Activated naive CD8-positive, alpha-beta T cell treated with anti-CD3 and anti-CD28 coated beads, Interleukin-2, amount 50 U/mL, for 16 hours (primary cell): ENCODE data around the gene PTPRN2.
"Not testable (repeated sequence)": the region's sequence is repeated elsewhere in the genome, so short reads cannot be mapped to it uniquely, and the experiment has no call there.

ENCODE experiments used
- DNase-seq: peaks from one replicate; pipeline ENCODE4 v3.0.0-alpha.2; 2020; ENCODE audit warnings: low read depth, low spot score

Gene PTPRN2

DNA sequence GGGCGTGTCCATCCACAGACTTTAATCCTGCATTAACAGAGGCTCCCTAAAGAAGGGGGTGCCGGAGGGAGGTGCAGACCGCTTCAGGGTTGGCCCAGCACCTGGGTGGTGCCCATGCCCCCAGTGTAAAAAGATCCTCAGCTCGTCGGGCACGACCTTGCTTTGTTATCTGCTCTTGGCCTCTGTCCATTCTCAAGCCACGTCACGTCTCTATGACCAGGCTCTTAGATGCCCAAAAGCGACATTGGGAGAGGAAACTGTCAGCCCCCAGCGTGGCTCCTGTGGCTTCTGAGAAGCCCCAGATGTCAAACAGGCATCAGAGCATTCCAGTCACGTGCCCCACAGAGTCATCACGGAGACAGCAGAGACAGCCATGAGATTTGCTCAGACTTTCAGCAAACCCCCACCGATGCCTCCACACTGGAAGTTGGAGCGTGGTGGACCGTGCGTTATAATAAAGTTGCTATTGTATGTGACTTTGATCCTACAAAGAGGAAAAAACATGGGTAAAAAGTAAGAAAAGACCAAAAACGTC lies 55.5 kb downstream of the PTPRN2 start:
- DNase-seq: no peak

DNA sequence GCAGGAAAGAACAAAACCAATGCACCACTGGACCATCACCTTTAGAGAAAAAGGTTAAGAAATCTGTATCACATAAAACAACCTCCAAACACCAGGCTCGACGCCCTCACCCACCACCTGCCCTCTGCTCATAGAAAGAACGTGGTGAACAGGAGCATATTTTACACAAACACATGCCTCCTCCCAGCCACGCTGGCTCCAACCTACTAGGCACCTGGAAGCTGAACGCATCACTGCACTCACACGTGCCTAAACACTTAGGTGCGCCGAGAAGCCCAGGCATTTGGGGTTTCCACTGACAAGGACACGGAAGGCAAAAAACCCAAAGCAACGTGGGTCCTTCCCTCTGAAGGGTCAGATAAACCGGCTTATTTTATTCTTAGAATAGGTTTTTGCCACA lies 56.0 kb downstream of the PTPRN2 start:
- no peak for DNase-seq

DNA sequence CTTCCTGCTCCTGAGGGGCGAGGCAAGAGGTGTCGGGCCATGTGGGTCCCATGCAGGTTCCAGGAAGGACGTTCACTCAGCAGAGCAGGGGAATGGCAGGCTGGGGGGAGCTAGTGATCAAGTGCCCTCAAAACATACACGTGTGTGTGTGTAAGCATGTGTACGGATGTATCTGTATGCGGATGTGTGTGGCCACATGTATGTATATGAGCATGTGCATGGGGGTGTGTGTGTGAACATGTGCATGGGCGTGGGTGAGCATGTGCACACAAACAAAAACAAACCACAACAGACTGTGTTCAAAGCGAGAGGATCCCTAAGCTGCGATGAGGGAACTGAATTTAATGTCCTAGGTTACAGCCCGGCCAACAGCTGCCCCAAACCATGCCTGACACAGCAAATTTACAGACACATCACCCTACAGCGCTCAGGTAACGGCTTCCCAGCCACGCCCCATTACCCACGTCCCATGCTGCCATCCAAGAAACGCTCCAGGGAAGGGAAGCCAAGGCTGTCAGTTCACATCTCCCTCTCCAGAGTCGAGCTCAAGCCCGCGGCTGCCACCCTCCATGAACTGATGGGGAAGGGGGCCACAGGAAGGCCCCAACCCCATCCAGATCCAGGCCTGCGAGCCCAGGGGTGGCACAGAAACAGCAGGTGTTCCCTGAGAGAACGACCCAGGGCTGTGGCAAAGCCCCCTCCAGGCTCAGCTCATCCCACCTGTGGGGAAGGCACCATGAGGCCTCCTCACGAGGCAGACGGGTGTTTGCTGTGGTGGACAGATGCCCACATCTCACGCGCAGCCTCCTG lies 56.6 kb downstream of the PTPRN2 start:
- no peak for DNase-seq

DNA sequence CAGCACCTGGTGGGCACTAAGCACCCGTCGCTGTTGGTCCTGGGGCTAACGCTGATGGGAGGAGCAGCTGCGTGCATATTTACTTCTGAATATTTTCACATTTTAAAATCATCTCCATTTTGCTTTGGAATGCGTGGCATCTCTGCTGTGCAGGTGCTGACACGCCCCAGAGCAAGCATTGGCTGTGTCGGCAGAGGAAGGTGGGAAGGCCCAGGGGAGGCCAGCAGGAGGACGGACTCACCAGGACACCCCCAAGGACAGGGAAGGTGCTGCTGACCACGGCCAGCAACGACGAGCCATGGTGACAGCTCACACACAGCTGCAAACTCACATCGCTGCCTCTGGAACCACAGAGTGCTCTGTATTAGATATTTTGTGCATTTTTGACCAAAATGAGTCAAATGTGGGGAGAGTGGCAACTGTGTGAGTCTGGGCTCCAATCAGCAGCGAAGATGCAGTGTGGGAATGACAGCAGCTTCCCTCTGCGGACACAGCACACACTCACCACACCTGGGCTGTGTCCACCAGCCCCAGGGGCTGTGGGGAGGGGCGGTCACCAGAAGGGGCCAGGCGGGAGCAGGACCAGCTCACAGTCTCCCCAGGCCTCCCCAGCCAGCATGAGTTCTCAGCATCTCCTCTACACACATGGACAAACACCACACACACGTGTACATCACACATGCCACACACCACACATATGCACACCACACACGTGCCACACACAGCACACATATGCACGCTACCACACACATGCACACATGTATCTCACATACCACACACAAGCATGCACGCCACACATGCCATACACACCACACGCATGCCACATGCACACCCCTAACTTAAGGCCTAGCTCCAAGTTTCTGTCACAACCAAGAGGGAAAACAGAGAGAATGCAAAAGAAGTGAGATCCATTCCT lies 58.2 kb downstream of the PTPRN2 start:
- DNase-seq: no peak

DNA sequence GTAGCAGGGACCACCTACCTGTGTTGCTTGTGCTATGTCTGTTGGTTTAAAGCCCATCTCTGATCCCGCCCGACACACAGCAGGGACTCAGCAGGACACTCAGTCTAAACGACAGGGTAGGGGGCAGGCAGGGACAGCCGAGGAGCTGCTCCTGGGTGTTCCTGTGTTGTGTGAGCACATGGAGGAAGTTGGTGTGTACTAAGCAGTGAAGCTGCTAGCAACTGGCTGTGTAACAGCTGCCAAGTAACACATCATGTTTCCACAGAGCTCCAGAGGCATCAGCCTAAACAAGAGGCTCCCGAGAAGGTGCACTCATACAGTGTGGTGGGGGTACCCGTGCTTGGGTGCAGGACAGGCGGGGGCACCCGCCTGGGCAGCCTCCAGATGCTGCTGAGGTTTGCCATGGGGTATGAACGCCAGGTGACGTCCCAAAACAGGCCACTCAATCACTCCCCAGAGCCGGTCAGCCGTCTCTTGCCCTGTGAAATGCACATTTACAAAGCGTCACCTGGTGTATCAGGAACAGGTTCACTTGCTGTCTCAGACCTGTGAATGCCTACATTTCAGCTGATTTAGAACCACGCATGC lies 59.6 kb downstream of the PTPRN2 start:
- DNase-seq: no peak

DNA sequence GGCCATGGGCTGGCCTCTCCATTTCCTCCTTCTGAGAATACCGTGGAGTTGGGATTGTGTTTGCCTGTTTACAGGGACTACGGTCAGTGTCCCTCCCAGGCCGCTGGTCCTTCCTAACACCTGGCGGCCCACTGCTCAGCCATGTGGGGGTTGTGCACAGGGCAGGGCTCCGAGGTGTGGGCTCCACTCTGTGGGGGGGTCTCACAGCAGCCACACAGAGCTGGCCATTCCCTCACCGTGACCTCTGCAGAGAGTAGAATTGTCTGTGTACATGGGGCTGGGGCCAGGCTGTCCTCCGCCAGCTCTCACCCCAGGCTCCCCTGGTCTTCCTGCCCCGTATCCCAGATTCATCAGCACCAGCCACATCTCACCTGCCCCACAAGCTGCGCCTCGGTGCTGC lies 60.1 kb downstream of the PTPRN2 start:
- DNase-seq: no peak

DNA sequence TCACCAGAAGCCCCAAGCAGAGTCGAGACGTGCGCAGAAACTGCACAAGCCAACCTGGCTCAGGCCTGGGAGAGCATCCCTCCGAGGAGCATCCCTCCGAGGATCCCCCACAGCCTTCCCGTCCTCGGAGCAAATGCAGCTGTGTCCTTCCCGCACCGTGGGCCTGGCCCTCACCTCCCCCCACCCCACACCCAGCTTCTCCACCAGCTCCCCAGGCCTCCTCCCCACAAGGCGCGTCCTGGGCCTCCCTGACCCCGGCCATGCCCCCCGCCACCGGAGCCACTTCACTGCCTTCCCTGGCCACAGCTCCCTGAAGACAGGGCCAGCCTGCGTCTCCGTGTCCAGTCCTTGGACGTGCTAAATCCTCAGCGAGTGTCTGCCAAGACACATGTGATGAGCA lies 60.6 kb downstream of the PTPRN2 start:
- no peak for DNase-seq

DNA sequence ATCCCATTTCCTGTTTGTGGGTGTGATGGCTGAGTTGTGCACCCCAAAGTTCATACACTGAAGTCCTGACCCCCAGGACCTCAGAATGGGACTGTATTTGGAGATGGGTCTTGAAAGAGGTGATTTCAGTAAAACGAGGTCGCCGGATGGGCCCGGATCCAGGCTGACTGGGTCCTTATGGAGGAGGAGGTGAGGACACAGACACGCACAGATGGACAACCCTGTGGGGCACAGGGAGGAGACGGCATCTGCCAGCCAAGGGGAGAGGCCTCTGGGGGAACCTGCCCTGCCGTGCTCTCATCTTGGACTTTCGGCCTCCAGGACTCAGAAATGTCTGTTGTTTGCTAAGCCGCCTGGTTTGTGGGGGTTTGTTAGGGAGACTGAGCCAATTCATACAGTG lies 61.1 kb downstream of the PTPRN2 start:
- no peak for DNase-seq

DNA sequence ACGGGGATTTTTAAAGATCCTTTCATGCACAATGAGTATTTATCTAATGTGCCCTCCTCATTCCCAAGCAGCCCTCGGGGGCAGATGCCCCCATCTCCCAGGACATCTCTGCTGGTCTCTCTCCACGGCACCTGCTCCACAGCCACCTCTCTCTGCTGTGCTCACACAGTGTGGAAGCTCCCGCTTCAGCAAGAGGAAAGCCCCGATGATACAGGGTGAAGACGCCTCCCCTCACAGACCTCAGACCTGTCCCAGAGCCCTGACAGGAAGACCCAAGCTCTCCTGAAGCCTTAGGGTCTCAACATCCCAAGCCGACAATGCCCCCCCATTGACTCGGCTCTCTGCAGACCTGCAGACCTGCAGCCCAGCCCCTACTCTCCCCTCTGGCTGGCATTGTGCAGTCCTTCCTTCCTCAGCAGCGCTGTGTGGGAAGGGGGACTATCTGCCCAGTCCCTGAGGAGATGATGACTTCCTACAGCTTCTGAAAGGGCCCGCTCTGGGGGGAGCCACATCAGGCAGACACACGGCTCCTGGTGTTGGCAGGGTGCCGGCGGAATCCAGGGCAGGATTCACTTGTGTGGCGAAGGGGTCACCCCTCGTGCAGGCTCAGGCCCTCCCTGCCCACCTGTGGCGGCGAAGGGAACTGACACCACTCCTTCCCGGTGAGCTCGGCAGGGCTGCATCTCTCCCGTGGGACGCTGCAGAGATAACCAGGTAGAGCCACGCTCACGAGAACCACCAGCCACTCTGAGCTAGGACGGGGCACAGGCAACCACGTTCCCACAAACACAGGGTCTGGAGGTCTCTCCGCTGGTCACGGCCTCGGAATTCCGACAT lies 61.8 kb downstream of the PTPRN2 start:
- DNase-seq: no peak

DNA sequence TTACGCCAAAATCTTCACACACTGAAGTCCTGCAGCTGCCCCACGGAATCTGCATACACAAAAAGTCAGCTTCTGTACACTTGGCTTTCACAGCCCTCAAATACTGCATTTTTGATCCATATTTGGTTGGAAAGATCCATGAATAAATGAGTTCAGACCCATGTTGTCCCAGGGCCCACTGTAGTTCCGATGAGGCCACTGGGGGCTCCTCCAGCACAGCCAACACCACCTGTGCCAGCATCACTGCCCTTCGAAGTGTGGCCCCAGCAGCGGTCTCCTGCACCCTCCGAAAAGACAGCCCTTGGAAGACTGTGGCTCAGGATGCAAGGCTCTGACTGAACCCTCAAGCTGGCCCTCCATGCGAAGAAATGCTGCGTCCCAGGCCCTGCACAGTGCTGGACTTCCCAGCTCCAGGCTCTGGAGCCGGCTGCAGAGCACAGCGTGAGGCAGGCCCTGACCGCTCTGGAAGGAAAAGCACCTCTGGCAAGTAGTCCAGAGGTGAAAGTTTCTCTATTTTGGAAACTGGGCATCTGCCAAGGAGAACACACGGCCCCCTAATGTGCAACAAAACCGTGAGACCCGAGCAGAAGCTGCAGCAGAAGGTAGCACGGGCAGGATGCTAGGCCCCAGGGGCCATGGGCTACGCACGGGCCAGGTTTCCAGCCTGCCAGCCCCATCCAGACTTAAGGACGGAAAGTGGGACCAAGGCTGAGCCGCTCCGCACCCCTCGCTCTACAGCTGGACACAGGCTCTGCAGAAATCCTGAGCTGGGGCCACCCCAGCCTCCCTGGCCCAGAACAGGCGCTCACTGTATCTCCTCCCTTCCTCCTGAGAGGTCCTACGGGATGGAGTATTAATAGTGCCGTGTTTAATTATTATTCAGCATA lies 62.6 kb downstream of the PTPRN2 start:
- DNase-seq: no peak

DNA sequence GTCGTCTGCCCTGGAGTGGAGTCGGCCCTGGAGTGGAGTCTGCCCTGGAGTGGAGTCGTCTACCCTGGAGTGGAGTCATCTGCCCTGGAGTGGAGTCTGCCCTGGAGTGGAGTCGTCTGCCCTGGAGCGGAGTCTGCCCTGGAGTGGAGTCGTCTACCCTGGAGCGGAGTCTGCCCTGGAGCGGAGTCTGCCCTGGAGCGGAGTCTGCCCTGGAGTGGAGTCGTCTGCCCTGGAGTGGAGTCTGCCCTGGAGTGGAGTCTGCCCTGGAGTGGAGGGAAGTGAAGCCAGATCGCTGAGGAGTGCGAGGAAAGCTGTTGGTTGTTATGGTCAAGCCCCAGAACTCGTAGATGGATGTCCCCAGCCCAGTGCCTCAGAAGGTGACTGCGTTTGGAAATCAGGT lies 63.3 kb downstream of the PTPRN2 start:
- not testable (repeated sequence) for DNase-seq

DNA sequence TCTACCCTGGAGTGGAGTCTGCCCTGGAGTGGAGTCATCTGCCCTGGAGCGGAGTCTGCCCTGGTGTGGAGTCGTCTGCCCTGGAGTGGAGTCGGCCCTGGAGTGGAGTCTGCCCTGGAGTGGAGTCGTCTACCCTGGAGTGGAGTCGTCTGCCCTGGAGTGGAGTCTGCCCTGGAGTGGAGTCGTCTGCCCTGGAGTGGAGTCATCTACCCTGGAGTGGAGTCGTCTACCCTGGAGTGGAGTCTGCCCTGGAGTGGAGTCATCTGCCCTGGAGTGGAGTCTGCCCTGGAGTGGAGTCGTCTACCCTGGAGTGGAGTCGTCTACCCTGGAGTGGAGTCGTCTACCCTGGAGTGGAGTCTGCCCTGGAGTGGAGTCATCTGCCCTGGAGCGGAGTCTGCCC lies 63.7 kb downstream of the PTPRN2 start:
- not testable (repeated sequence) for DNase-seq

DNA sequence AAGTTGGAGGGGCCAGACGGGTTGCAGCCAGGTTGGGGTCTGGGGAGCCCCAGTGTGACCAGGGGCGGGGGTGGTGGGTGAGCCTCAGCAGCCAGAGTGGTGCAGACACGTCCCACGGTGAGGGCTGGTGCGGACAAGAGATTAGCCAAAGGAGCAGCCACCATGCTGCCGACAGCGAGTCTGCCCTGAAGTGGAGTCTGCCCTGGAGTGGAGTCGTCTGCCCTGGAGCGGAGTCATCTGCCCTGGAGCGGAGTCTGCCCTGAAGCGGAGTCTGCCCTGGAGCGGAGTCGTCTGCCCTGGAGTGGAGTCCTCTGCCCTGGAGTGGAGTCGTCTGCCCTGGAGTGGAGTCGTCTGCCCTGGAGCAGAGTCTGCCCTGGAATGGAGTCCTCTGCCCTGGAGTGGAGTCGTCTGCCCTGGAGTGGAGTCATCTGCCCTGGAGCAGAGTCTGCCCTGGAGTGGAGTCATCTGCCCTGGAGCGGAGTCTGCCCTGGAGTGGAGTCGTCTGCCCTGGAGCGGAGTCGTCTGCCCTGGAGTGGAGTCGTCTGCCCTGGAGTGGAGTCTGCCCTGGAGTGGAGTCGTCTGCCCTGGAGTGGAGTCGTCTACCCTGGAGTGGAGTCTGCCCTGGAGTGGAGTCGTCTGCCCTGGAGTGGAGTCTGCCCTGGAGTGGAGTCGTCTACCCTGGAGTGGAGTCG lies 64.3 kb downstream of the PTPRN2 start:
- not testable (repeated sequence) for DNase-seq

DNA sequence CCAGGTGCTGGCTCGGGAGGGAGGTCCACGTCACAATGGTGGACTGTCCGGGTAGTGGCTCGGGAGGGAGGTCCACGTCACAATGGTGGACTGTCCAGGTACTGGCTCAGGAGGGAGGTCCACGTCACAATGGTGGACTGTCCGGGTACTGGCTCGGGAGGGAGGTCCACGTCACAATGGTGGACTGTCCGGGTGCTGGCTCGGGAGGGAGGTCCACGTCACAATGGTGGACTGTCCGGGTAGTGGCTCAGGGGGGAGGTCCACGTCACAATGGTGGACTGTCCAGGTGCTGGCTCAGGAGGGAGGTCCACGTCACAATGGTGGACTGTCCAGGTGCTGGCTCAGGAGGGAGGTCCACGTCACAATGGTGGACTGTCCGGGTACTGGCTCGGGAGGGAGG lies 65.8 kb downstream of the PTPRN2 start:
- DNase-seq: not testable (repeated sequence)

DNA sequence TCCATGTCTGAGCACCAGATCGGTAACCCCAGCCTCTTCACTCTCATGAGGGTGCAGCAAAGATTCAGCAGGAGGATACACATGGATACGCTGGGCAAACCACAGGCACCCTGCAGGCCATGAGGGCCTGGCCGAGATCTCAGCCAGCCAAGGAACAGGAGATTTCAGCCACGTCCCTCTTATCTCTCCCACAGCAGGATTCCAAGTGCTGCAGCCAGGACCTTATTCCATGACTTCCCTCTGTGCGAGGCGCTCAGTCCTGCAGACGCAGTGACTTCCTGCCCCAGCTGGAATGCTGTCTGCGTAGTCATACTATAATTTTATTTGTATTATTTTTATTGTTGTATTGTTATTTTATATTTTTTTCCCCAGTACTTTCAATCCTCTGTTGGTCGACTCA lies 66.8 kb downstream of the PTPRN2 start:
- DNase-seq: no peak

DNA sequence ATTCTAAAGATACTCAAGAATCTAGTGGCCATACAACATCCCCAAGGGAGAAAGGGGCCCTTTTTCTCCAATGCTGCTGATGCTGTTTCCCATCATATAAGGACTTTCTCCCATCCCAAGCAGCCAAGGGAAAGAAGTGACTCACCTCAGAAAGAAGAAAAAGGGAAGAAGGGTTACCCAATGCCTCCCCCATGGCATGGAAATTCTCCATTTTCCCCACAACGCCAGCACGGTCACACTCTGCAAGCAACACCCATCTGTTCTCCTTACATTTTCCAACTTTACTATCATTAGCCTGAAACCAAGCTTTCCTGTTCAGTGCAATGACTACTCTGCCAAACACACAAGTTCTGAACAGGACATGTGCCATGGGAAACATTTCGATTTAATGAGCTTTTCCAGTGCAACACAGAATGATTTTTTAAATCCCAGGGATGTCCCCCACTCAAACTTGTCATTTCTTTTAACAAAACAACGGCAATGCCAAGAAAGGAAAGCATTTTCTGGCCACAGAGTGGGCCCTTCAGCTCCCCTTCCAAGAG lies 67.9 kb downstream of the PTPRN2 start:
- DNase-seq: no peak

DNA sequence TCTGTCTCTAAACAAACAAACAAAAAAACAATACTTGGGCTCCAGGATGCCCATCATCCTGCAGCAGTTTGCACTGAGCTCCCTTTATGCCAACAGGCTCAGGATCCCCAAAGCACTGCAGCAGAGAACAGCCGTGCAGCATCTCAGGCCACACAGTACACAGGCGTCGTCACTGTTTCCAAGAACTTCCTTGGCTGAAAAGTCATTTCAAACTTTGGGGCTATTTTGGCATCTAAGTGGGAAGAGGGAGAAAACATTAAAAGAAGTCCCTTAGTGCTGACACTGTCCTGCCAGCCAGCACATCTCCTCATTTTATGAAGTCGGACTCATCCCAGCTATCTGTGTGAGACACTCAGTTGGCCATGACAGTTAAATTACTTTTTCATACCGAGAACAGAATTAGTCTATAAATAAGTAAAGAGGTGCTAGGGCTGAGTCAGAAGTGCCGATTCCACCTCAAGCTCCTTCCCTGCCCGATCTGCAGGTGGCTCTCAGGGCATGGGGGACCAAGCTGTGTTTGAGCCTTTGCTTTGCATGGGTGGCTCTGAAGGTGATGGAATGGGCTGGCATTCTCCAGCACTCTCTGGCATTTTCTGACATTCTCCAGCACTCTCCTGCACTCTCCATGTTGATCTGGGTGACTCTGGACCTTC lies 68.5 kb downstream of the PTPRN2 start:
- DNase-seq: no peak

DNA sequence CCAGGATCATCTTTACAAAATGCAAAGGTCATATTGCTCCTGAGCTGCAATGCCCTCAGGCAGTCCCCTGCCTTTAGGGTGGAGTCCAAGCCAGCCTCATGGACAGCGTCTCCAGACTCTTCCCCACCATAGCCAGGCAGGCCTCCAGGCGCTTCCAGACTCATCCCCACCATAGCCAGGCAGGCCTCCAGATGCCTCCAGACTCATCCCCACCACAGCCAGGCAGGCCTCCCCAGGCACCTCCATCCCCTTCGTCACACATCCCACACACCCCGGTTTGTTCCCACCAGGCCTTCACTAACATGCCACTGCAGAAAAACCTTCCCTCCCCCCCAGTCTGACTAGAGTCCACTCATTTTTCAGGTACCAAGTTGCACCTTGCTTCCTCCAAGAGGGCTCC lies 70.1 kb downstream of the PTPRN2 start:
- DNase-seq: no peak

DNA sequence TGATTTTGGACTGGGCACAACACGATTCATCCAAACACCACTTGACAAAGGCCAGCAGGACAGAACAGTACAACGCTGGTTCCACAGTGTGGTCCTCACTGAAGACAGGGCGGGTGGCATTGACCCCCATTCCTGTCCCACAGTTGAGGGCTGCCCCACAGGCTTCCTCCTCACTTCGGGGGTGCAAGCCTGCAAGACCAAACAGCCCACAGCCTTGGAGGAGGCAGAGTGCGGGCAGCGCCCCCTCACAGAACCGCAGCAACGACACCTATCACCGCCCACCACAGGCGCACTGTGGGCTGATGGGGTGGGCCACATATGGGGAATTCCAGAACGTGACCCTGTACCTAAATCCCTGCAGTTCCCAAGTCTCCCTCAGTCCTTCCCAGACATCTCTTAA lies 70.6 kb downstream of the PTPRN2 start:
- DNase-seq: no peak
